Spinal cord (tissue), 10 donors: Measurements from ENCODE around the gene ADAM33. TPM values are rescaled to one million over a fixed set of nuclear protein-coding genes. Genes with fewer than 3 reads are reported as not detected.

Source experiments
- DNase-seq, 6 donors: peaks; one replicate each; pipeline versions ENCODE4 v3.0.0 to v3.0.0-alpha.2; 2013 to 2015; ENCODE audit warnings: low spot score in 6 of 6, low read depth in 4 of 6
- H3K27ac ChIP-seq: one replicate; pipeline ENCODE4 v1.5.1; 2013; ENCODE audit warnings: low read depth, low read length, control low read depth
- H3K27me3 ChIP-seq: one replicate; pipeline ENCODE4 v1.6.1; 2013; ENCODE audit warnings: low read length; ENCODE audit not compliant: control insufficient read depth, insufficient read depth
- H3K36me3 ChIP-seq: one replicate; pipeline ENCODE4 v1.6.1; 2013; ENCODE audit warnings: low read length; ENCODE audit not compliant: control insufficient read depth, insufficient read depth
- H3K4me1 ChIP-seq: one replicate; pipeline ENCODE4 v1.6.1; 2013; ENCODE audit warnings: low read length; ENCODE audit not compliant: control insufficient read depth, insufficient read depth
- H3K4me3 ChIP-seq: one replicate; pipeline ENCODE4 v1.5.1; 2013; ENCODE audit warnings: low read depth, low read length, control low read depth
- H3K9me3 ChIP-seq: one replicate; pipeline ENCODE4 v1.6.1; 2013; ENCODE audit warnings: low read length; ENCODE audit not compliant: control insufficient read depth, insufficient read depth
- WGBS: methylation state at CpG from one replicate; pipeline ENCODE4 v1.1.5; 2013; ENCODE audit warnings: missing lambda C conversion rate; ENCODE audit not compliant: insufficient coverage; 5-methylcytosine and 5-hydroxymethylcytosine counted together
- polyA plus RNA-seq, 2 donors: library from polyadenylated mRNA; unstranded; fragments of 120-200 nt; gene quantifications; one replicate each; pipeline ENCODE4 v1.2.1, GENCODE V29; 2013; ENCODE audit not compliant: insufficient read length in 2 of 2
- total RNA-seq, 2 donors: library from RNA; depleted of rRNA in 1 of 2; stranded (reverse); fragments of 120-200 nt in 1 of 2; fragments of >200 nt in 1 of 2; gene quantifications; one replicate each; pipeline versions ENCODE4 v1.2.3 to v1.2.4, GENCODE V29; 2013 to 2014
- donor health status: healthy.

The ADAM33 gene
- total and polyA plus RNA-seq, 4 donors: 18.9 to 46.3 (median 33.5) TPM

- peak overlapping the region; percentile 42 for H3K4me3 ChIP-seq
- peak overlapping the region; percentile 52 for H3K27ac ChIP-seq
- WGBS: 81% methylated on average over 14 of the region's 18 CpGs
- no peak for DNase-seq
- H3K27me3 ChIP-seq: peaks cover 37% of the 10 kb centered on the region
- no peaks in the 10 kb centered on the region for H3K9me3 ChIP-seq
- H3K36me3 ChIP-seq: peaks cover 2% of the 10 kb centered on the region
- H3K4me1 ChIP-seq: peaks cover 61% of the 10 kb centered on the region
Observed at GRCh38 chr20:3679749-3680700, 1.8 kb downstream of the ADAM33 start.

- Histone ChIP-seq H3K4me1 (peaks cover 61% of the 10 kb centered on the region), H3K27me3 (peaks cover 44% of the 10 kb centered on the region), H3K27ac (peak overlapping the region; percentile 54), H3K9me3 (no peaks in the 10 kb centered on the region), H3K36me3 (peaks cover 2% of the 10 kb centered on the region), H3K4me3 (no peak overlapping the region)
- 98% methylated on average over 10 of the region's 14 CpGs for WGBS
- DNase-seq: no peak
Observed at GRCh38 chr20:3678856-3679720, 2.7 kb downstream of the ADAM33 start.

- Histone ChIP-seq H3K4me1 (peaks cover 61% of the 10 kb centered on the region), H3K36me3 (peaks cover 2% of the 10 kb centered on the region), H3K9me3 (no peaks in the 10 kb centered on the region), H3K27me3 (peaks cover 52% of the 10 kb centered on the region), H3K4me3 (no peak overlapping the region), H3K27ac (peak overlapping the region; percentile 54)
- no peak for DNase-seq
- 75% methylated on average over 1 of the region's 2 CpGs for WGBS
Observed at GRCh38 chr20:3678198-3678597, 3.6 kb downstream of the ADAM33 start.

- Histone ChIP-seq H3K4me3 (no peak overlapping the region), H3K27me3 (peaks cover 55% of the 10 kb centered on the region), H3K9me3 (no peaks in the 10 kb centered on the region), H3K4me1 (peaks cover 64% of the 10 kb centered on the region), H3K36me3 (peaks cover 2% of the 10 kb centered on the region), H3K27ac (peak overlapping the region; percentile 54)
- DNase-seq: peak in 2 of 6 donors; percentile 53 to 81
- 37% methylated on average over 6 of the region's 8 CpGs for WGBS
Observed at GRCh38 chr20:3677733-3678132, 4.1 kb downstream of the ADAM33 start.

DNA sequence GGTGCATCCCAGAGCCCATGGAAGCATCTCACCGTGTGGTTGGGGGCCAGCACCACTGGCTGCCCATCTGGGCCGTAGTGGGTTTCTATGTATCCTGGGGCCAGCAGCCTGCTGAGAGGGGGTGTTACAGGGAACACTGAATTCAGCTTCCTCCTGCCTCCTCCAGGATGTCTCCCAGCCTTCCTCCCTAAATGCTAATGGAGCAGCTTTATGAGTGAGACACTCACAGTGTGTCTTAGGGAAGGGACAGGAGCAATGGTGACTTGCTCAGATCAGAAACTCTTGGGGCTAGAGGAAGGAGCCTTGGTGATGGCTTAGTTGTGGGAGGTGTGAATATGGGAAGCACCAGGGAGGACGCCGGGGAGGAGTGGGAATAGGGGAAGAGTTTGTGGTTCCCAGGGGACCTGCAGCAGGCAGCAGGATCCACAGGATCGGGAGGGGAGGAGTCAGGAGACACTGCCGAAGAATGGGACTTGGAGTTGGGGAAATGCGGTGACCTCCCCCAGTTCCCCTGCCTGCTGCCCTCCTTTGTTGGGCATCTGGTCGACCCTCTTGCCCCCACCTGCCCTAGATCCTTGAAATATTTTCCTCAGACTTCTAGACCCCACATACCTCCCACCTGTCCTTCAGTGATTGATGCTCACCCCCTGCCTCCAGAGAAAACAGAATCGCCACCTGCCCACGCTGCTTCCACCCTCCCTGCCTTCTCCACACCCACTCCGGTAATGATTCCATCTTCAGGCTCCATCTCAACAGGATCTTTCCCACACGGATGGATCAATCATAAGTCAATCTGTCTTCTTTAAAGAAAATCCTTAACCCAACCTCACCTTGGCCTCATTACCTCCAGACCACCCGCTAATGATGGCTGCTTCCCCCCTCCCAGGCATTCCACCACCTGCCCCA lies 6.6 kb downstream of the ADAM33 start:
- Histone ChIP-seq H3K9me3 (no peaks in the 10 kb centered on the region), H3K4me1 (peaks cover 48% of the 10 kb centered on the region), H3K27me3 (peaks cover 53% of the 10 kb centered on the region), H3K4me3 (no peak overlapping the region), H3K27ac (no peak overlapping the region), H3K36me3 (peaks cover 4% of the 10 kb centered on the region)
- 44% methylated on average over 11 of the region's 13 CpGs for WGBS
- no peak for DNase-seq

- Histone ChIP-seq H3K27me3 (peaks cover 52% of the 10 kb centered on the region), H3K36me3 (peaks cover 4% of the 10 kb centered on the region)
Observed at GRCh38 chr20:3674447-3674846, 7.4 kb downstream of the ADAM33 start.

GRCh38 chr20:3673221-3674070 lies 8.4 kb downstream of the ADAM33 start:
- Histone ChIP-seq H3K9me3 (no peaks in the 10 kb centered on the region), H3K4me3 (no peak overlapping the region), H3K27me3 (peaks cover 52% of the 10 kb centered on the region), H3K27ac (no peak overlapping the region), H3K36me3 (peaks cover 4% of the 10 kb centered on the region), H3K4me1 (peaks cover 31% of the 10 kb centered on the region)
- DNase-seq: no peak
- WGBS: 44% methylated on average over 88 of the region's 90 CpGs

More at GRCh38 chr20:3674447-3674846, 7.4 kb downstream of the ADAM33 start:
- 79% methylated on average over 8 of the region's 10 CpGs for WGBS
- peaks cover 40% of the 10 kb centered on the region for H3K4me1 ChIP-seq
- no peak overlapping the region for H3K27ac ChIP-seq
- no peaks in the 10 kb centered on the region for H3K9me3 ChIP-seq
- no peak for DNase-seq
- H3K4me3 ChIP-seq: no peak overlapping the region

GRCh38 chr20:3672547-3673171 lies 9.2 kb downstream of the ADAM33 start:
- no peak for DNase-seq
- Histone ChIP-seq H3K4me3 (no peak overlapping the region), H3K27ac (no peak overlapping the region), H3K4me1 (peaks cover 24% of the 10 kb centered on the region), H3K36me3 (peaks cover 4% of the 10 kb centered on the region), H3K9me3 (no peaks in the 10 kb centered on the region), H3K27me3 (peaks cover 52% of the 10 kb centered on the region)
- 9% methylated on average over 56 of the region's 58 CpGs for WGBS
